Measurements from ENCODE around the gene MYADML2.

DNA sequence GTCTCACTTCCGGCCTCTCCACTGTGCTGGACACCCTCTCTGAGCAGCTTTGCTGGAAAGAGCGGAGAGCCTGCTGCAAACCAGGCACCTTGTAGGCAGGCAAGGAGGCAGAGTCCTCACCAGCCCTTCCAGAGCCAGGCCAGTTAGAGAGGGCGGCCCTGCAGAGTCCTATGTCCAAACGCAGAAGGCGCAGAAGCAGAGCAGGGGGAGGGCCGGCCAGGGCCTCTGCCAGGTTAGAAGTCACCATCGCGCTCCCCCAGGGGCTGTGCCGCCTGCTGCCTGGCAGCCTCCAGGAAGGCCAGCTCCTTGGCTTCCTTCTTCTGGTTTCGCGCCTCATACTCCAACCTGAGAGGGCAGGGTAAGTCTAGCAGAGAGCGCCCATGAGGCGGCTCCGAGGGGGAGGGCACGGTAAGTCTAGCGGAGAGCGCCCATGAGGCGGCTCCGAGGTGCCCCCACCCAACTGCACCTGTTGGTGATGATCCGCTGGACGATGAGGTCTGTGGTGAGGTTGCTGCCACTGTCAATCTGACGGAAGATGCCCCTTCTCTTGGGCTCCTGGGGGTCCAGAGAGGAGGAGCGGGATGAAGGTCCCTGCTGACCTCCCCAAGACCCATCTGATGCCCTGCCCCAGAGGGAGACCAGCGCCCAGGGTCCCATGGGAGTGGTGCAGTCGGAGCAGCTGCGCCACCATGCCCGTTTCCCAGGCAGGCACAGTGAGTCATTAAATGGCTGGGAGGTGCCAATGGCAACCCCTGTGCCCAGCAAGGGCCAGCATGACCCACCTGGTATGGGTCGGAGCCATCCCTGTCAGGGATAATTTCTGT is 42.2 kb downstream of the MYADML2 start:
- no peak for TF ChIP-seq FOXK2 (IDR thresholded peaks at IDR 0.05)
- TF ChIP-seq POLR2AphosphoS5 (IDR thresholded peaks at IDR 0.05; ENCODE audit: low read length), result no peak
- TF ChIP-seq CREM (IDR thresholded peaks at IDR 0.05; ENCODE audit: low read depth), result no peak
- no peak for TF ChIP-seq SMARCA5 (IDR thresholded peaks at IDR 0.05)
- no peak for TF ChIP-seq ZZZ3 (IDR thresholded peaks at IDR 0.05; ENCODE audit: control insufficient read depth, insufficient read length, low read depth)
- TF ChIP-seq EZH2 (IDR thresholded peaks at IDR 0.05; ENCODE audit: borderline replicate concordance, control insufficient read depth, low read depth, low read length), result no peak
- TF ChIP-seq EP300 (IDR thresholded peaks at IDR 0.05; ENCODE audit: borderline replicate concordance in 1 of 2, control insufficient read depth in 1 of 2, low read depth in 2 of 2, low read length in 2 of 2), result no peak
- TF ChIP-seq, protein P1, sequence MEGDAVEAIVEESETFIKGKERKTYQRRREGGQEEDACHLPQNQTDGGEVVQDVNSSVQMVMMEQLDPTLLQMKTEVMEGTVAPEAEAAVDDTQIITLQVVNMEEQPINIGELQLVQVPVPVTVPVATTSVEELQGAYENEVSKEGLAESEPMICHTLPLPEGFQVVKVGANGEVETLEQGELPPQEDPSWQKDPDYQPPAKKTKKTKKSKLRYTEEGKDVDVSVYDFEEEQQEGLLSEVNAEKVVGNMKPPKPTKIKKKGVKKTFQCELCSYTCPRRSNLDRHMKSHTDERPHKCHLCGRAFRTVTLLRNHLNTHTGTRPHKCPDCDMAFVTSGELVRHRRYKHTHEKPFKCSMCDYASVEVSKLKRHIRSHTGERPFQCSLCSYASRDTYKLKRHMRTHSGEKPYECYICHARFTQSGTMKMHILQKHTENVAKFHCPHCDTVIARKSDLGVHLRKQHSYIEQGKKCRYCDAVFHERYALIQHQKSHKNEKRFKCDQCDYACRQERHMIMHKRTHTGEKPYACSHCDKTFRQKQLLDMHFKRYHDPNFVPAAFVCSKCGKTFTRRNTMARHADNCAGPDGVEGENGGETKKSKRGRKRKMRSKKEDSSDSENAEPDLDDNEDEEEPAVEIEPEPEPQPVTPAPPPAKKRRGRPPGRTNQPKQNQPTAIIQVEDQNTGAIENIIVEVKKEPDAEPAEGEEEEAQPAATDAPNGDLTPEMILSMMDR (IDR thresholded peaks at IDR 0.05 in 2 of 3, conservative IDR thresholded peaks at IDR 0.05 in 1 of 3; ENCODE audit: control insufficient read depth in 2 of 3, extremely low read depth in 1 of 3, insufficient read depth in 1 of 3, low read depth in 3 of 3, low read length in 3 of 3), result no peak
- no peak for TF ChIP-seq RAD21 (IDR thresholded peaks at IDR 0.05; ENCODE audit: insufficient read depth, low read depth, low read length)

All from GM12878 (cell line).